ENCODE data around the gene CAMSAP1. TPM values are rescaled to one million over a fixed set of nuclear protein-coding genes. Genes with fewer than 3 reads are reported as not detected.

Gene CAMSAP1
- total and polyA plus RNA-seq, 2 of the 4 experiments (the other 2 are of a cell fraction) = 8.2 to 19.5 TPM

DNA sequence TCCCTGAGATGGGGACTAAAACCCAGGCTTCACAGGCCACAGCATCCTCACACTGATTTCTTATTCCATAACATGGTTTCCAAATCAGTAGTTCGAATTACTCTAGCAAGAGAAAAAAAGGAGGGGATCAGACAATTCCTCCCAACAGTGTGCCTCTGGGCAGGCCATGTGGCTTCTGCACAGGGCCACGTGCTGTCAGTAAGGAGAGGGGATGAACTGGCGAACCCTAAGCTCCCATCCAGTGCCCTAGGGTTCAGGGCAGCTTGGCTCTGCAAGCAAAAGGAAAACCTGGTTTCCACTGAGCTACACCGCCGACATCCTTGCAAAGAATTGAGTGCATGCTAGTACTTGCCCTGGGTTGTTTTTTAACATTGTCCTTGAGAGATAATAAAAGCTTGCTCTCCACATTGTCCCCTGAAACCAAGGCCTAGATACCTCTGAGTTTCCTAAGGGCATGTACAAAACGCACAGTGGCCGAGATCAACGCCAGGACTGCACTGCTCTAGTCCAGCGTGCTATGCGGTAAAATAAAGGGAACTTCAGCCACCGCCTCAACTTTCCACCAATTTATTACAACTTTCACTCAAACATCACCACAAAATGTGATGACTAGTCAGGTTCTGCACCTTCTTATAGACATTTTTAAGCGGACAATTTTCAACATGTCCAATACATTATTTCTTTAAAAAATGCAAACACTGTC lies 4.5 kb downstream of the CAMSAP1 start:
- Histone ChIP-seq H2BK20ac (ENCODE audit: low read depth, low read length) (no peak overlapping the region), H4K5ac (ENCODE audit: low read depth, low read length) (no peak overlapping the region), H4K91ac (ENCODE audit: insufficient read depth, low read depth, low read length) (no peak overlapping the region), H3K27ac (ENCODE audit: insufficient read depth, low read length) (no peak overlapping the region), H3K4me1 (ENCODE audit: control insufficient read depth, insufficient read depth, low read length) (peaks cover 5% of the 10 kb centered on the region), H4K8ac (ENCODE audit: low read depth in 2 of 2, low read length in 2 of 2) (no peak overlapping the region), H3K14ac (replicated peaks; ENCODE audit: low read depth, low read length) (no peak overlapping the region), H3K79me1 (ENCODE audit: low read depth in 1 of 2, low read length in 2 of 2) (peaks cover 24 to 78% of the 10 kb centered on the region in 2 experiments), H3K56ac (ENCODE audit: extremely low read depth, insufficient read depth, low read length) (no peak overlapping the region), H3K4me2 (ENCODE audit: low read depth, low read length) (no peak overlapping the region), H3K9me1 (ENCODE audit: insufficient read depth, low read length) (peaks cover 15% of the 10 kb centered on the region; the same call in 1 of the 2 replicates), H3K4me3 (ENCODE audit: insufficient read depth, low read depth, low read length) (no peak overlapping the region), H3K9ac (ENCODE audit: low read depth, low read length) (no peak overlapping the region), H3K23ac (ENCODE audit: low read depth, low read length) (no peak overlapping the region), H4K20me1 (ENCODE audit: insufficient read depth, low read length) (peaks cover 83% of the 10 kb centered on the region), H3K9me3 (ENCODE audit: control insufficient read depth, insufficient read depth, low read length) (peaks cover 2% of the 10 kb centered on the region; the same call in 1 of the 2 replicates), H3K27me3 (ENCODE audit: control insufficient read depth, insufficient read depth, low read length) (no peaks in the 10 kb centered on the region), H2AK9ac (replicated peaks; ENCODE audit: low read depth, low read length, poor library complexity) (no peak overlapping the region), H3K4ac (ENCODE audit: low read depth, low read length) (no peak overlapping the region), H2BK5ac (ENCODE audit: low read depth, low read length, poor library complexity, severe bottlenecking) (no peak overlapping the region), H3K18ac (ENCODE audit: low read depth, low read length) (no peak overlapping the region), H2BK120ac (ENCODE audit: low read depth, low read length) (no peak overlapping the region), H2AK5ac (ENCODE audit: low read depth, low read length) (no peak overlapping the region), H3K36me3 (ENCODE audit: control insufficient read depth, insufficient read depth, low read length) (0 out of 2 replicates have a peak, but pooled peaks cover 2% of the 10 kb centered on the region), H2AFZ (replicated peaks; ENCODE audit: low read length, poor library complexity) (no peak overlapping the region), H2BK15ac (ENCODE audit: low read depth, low read length) (no peak overlapping the region)
- CTCF ChIA-PET = no interaction called here
- dilution Hi-C loops (cut with HindIII; ENCODE audit: low sequenced_read_pairs, unreplicated experiment) = no loop called here
- DNase-seq (no peak), ATAC-seq (ENCODE audit: low read depth) (no peak)
- BruUV-seq (replicated peaks) = no TSS peak
- TF ChIP-seq NFE2L2 (IDR thresholded peaks at IDR 0.05; ENCODE audit: low read depth, low read length) (no peak), RAD21 (IDR thresholded peaks at IDR 0.05; ENCODE audit: low read length) (no peak), SMC3 (IDR thresholded peaks at IDR 0.05; ENCODE audit: low read depth, low read length) (no peak), RFX5 (IDR thresholded peaks at IDR 0.05; ENCODE audit: low read depth, low read length) (no peak), MXI1 (IDR thresholded peaks at IDR 0.05; ENCODE audit: borderline replicate concordance, low read depth, low read length) (no peak), MAZ (IDR thresholded peaks at IDR 0.05; ENCODE audit: borderline replicate concordance, low read depth, low read length) (no peak), POLR2A (IDR thresholded peaks at IDR 0.05; ENCODE audit: low read depth, low read length) (no peak)
- intact Hi-C loops (cut with micrococcal nuclease) = no loop called here
- POLR2A ChIA-PET (ENCODE audit: unreplicated experiment) = no interaction called here
- 93% methylated on average over 6 of the region's 12 CpGs; no CpG with 5 or more reads in 1 of the 2 experiments for WGBS, 2 experiments (ENCODE audit: extremely low coverage in 2 of 2, insufficient read length in 1 of 2)
- in situ Hi-C loops (cut with MboI; ENCODE audit: low sequenced_read_pairs) = loop anchor here (5.0 kb wide), 1 partner anchor 46 kb away; no protein-coding TSS in a partner anchor

All from IMR-90 (cell line).